K562 (cell line): ENCODE data around the gene ALDH9A1. TPM values are rescaled to one million over a fixed set of nuclear protein-coding genes. Genes with fewer than 3 reads are reported as not detected.
A peak's percentile ranks its signal among the peaks of the same experiment; 100 is the strongest.

Experiments
- ARID1B ChIP-seq: fragments of 450-650 bp; IDR thresholded peaks from 2 replicates; pipeline ENCODE4 v1.6.1; 2016; ENCODE audit warnings: antibody characterized with exemption, mild to moderate bottlenecking, inconsistent platforms
- ARNT ChIP-seq, 2 experiments: fragments of 450-650 bp; IDR thresholded peaks; 2 replicates each; pipeline ENCODE4 v1.6.1; 2016; ENCODE audit warnings: mild to moderate bottlenecking in 1 of 2
- CBFA2T2 ChIP-seq: fragments of 450-650 bp; conservative IDR thresholded peaks from 2 replicates; pipeline ENCODE4 v1.6.1; 2017; ENCODE audit warnings: mild to moderate bottlenecking
- CBFA2T3 ChIP-seq: fragments of 450-650 bp; IDR thresholded peaks from 2 replicates; pipeline ENCODE4 v1.6.1; 2017
- CTBP1 ChIP-seq: fragments of 450-650 bp; IDR thresholded peaks from 2 replicates; pipeline ENCODE4 v1.6.1; 2016; ENCODE audit warnings: borderline replicate concordance
- DPF2 ChIP-seq: fragments of 450-650 bp; IDR thresholded peaks from 2 replicates; pipeline ENCODE4 v1.6.1; 2016
- ESRRA ChIP-seq: fragments of 450-650 bp; IDR thresholded peaks from 2 replicates; pipeline ENCODE4 v1.6.1; 2014; ENCODE audit warnings: low read depth, mild to moderate bottlenecking, moderate library complexity, borderline replicate concordance
- GATA2 ChIP-seq: sonication (generic); formaldehyde crosslinking; IDR thresholded peaks from 2 replicates; pipeline ENCODE4 v1.4.0; 2020; ENCODE audit warnings: mild to moderate bottlenecking, missing genetic modification reagents
- KAT8 ChIP-seq: fragments of 450-650 bp; IDR thresholded peaks from 2 replicates; pipeline ENCODE4 v1.6.1; 2016; ENCODE audit warnings: low read depth, mild to moderate bottlenecking
- KDM1A ChIP-seq, 2 experiments: fragments of 450-650 bp; IDR thresholded peaks; 2 replicates each; pipeline ENCODE4 v1.6.1; 2016; ENCODE audit warnings: mild to moderate bottlenecking in 2 of 2
- MYNN ChIP-seq, 2 experiments: sonication (generic); formaldehyde crosslinking in 1 of 2; IDR thresholded peaks; 2 replicates each; pipeline versions ENCODE4 v1.5.0 to v1.6.1; 2016 to 2020; ENCODE audit warnings: antibody characterized with exemption in 1 of 2, missing genetic modification reagents in 1 of 2
- NFIC ChIP-seq: fragments of 450-650 bp; IDR thresholded peaks from 2 replicates; pipeline ENCODE4 v1.6.1; 2017; ENCODE audit warnings: mild to moderate bottlenecking, inconsistent platforms
- NFYB ChIP-seq: IDR thresholded peaks from 2 replicates; pipeline ENCODE4 v1.6.1; 2011; ENCODE audit warnings: mild to moderate bottlenecking, moderate library complexity; ENCODE audit not compliant: insufficient read length; ENCODE audit errors: extremely low read depth
- PHTF2 ChIP-seq: fragments of 250-450 bp; sonication (Bioruptor Pico); IDR thresholded peaks from 2 replicates; pipeline ENCODE4 v1.5.0; 2021; ENCODE audit warnings: mild to moderate bottlenecking
- SMARCE1 ChIP-seq: fragments of 450-650 bp; IDR thresholded peaks from 2 replicates; pipeline ENCODE4 v1.7.1; 2016; ENCODE audit warnings: mild to moderate bottlenecking
- TCF3 ChIP-seq: sonication (generic); formaldehyde crosslinking; IDR thresholded peaks from 2 replicates; pipeline ENCODE4 v1.4.0; 2020; ENCODE audit warnings: mild to moderate bottlenecking, missing genetic modification reagents
- TEAD4 ChIP-seq, 2 experiments: sonication (generic) in 1 of 2; formaldehyde crosslinking in 1 of 2; IDR thresholded peaks; 2 replicates each; pipeline versions ENCODE4 v1.6.1 to v1.8.0; 2012 to 2022; ENCODE audit warnings: borderline replicate concordance in 1 of 2, inconsistent platforms in 1 of 2, low read length in 1 of 2, mild to moderate bottlenecking in 1 of 2, missing genetic modification reagents in 1 of 2
- TSC22D4 ChIP-seq: fragments of 450-650 bp; IDR thresholded peaks from 2 replicates; pipeline ENCODE4 v1.6.1; 2016; ENCODE audit warnings: missing genetic modification characterization, missing biosample characterization, control low read depth
- XRCC4 ChIP-seq: IDR thresholded peaks from one replicate; pipeline ENCODE4 v1.6.1; 2011; ENCODE audit not compliant: insufficient read depth, insufficient read length; ENCODE audit errors: extremely low read depth
- ZNF324 ChIP-seq: fragments of 250-450 bp; sonication (Bioruptor Pico); IDR thresholded peaks from 2 replicates; pipeline ENCODE4 v1.4.0; 2020; ENCODE audit warnings: mild to moderate bottlenecking
- ZNF699 ChIP-seq: fragments of 250-450 bp; sonication (Bioruptor Pico); IDR thresholded peaks from 2 replicates; pipeline ENCODE4 v1.8.0; 2021; ENCODE audit warnings: mild to moderate bottlenecking, moderate library complexity; ENCODE audit not compliant: insufficient replicate concordance
- polyA plus RNA-seq, 8 experiments: library from polyadenylated mRNA; depleted of rRNA in 4 of 8; stranded (reverse) in 5 of 8; unstranded in 3 of 8; fragments of >200 nt; fragmentation: Nextera tagmentation in 2 of 8; fragmentation: Illumina TruSeq in 1 of 8; extraction: Ambion mirVana in 2 of 8; extraction: Trizol in 1 of 8; gene quantifications; 2 replicates each; pipeline versions ENCODE4 v1.2.1 to v1.2.3, GENCODE V29; 2011 to 2014; ENCODE audit warnings: inconsistent platforms in 1 of 8, missing spikeins in 1 of 8
- total RNA-seq, 7 experiments: library from RNA; depleted of rRNA in 6 of 7; stranded (reverse); fragments of >200 nt in 6 of 7; fragmentation: Illumina TruSeq in 2 of 7; extraction: Trizol in 2 of 7; gene quantifications; 2 replicates each; pipeline versions ENCODE4 v1.2.1 to v1.2.3, GENCODE V29; 2011 to 2021; ENCODE audit warnings: low replicate concordance in 1 of 7
- TF ChIP-seq, protein P1 (sequence below), 2 experiments: fragments of 450-650 bp; IDR thresholded peaks; 2 replicates each; pipeline ENCODE4 v1.6.1; 2016
- TF ChIP-seq, protein P2 (sequence below): fragments of 250-450 bp; sonication (Bioruptor Pico); IDR thresholded peaks from 2 replicates; pipeline ENCODE4 v1.5.0; 2021
- TF ChIP-seq, protein P3 (sequence below): sonication (generic); formaldehyde crosslinking; IDR thresholded peaks from 2 replicates; pipeline ENCODE4 v1.4.0; 2020; ENCODE audit warnings: mild to moderate bottlenecking, missing genetic modification reagents

The ALDH9A1 gene
- total and polyA plus RNA-seq, 9 of the 15 experiments (the other 6 are each of a cell fraction or from before 2014, with no cell fraction given), result 26.5 to 54.3 (median 39.2) TPM

DNA sequence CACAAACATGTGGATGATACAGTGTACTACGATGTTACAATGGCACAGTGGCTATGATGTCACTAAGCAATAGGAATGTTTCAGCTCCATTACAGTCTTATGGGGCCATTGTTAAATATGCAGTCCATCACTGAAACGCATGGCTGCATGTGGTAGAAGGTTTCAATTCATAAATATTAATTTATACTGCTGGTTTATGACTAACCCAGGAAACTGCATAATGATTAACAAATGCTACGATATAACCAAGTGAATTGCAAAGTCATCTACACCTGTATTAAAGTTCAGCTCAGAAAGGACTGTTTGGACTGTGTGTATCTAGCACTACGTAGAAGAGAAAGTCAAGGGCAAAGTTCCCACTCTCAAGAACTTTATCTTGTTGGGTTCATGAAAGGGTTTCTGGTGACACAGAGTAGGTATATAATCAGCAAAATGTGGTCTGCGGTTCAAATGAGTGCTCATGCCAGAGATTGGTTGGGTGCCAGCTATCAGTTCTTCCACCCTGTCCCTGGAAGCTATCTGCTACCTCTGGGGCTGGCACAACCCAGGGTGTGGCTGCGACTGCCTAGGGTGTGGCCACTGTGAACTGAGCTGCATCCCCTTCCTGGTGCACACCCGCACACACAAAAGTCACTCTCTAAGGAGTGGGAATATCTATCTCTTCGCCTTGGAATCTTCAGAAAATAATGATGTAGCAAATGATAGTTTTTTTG, 52.6 kb downstream of the ALDH9A1 start (continued):
- TF ChIP-seq, protein P1, sequence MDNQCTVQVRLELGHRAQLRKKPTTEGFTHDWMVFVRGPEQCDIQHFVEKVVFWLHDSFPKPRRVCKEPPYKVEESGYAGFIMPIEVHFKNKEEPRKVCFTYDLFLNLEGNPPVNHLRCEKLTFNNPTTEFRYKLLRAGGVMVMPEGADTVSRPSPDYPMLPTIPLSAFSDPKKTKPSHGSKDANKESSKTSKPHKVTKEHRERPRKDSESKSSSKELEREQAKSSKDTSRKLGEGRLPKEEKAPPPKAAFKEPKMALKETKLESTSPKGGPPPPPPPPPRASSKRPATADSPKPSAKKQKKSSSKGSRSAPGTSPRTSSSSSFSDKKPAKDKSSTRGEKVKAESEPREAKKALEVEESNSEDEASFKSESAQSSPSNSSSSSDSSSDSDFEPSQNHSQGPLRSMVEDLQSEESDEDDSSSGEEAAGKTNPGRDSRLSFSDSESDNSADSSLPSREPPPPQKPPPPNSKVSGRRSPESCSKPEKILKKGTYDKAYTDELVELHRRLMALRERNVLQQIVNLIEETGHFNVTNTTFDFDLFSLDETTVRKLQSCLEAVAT (IDR thresholded peaks at IDR 0.05), result 0 out of 4 replicates have a peak, but pooled peaks of 1 of the 2 experiments have one; percentile 14
- TF ChIP-seq ZNF324 (CRISPR knock-in tag) (no peak), KDM1A (IDR thresholded peaks at IDR 0.05) (peak in 1 of 2 experiments; percentile 24; a peak in 1 of 4 replicates), CBFA2T2 (peak; percentile 43), ESRRA (peak; percentile 38; the same call in 1 of the 2 replicates), PHTF2 (CRISPR knock-in tag) (no peak), XRCC4 (no peak), GATA2 (CRISPR knock-in tag) (peak; percentile 23; the same call in 1 of the 2 replicates), ZNF699 (CRISPR knock-in tag) (no peak), SMARCE1 (0 out of 2 replicates have a peak, but pooled peaks have one; percentile 27), NFIC (peak; percentile 62), ARNT (IDR thresholded peaks at IDR 0.05) (no peak), CBFA2T3 (peak; percentile 74), ARID1B (peak; percentile 36; the same call in 1 of the 2 replicates), TSC22D4 (tag) (no peak), CTBP1 (peak; percentile 60; the same call in 1 of the 2 replicates), TEAD4 (IDR thresholded peaks at IDR 0.05; ENCODE audit: low read length) (peak; percentile 39), TEAD4 (CRISPR knock-in tag; IDR thresholded peaks at IDR 0.05; ENCODE audit: borderline replicate concordance) (no peak), DPF2 (0 out of 2 replicates have a peak, but pooled peaks have one; percentile 41), TCF3 (peak; percentile 49; the same call in 1 of the 2 replicates), KAT8 (no peak), MYNN (IDR thresholded peaks at IDR 0.05) (0 out of 2 replicates have a peak, but pooled peaks have one; percentile 61), MYNN (CRISPR knock-in tag; IDR thresholded peaks at IDR 0.05) (no peak), NFYB (peak; percentile 6)
- TF ChIP-seq, protein P2, sequence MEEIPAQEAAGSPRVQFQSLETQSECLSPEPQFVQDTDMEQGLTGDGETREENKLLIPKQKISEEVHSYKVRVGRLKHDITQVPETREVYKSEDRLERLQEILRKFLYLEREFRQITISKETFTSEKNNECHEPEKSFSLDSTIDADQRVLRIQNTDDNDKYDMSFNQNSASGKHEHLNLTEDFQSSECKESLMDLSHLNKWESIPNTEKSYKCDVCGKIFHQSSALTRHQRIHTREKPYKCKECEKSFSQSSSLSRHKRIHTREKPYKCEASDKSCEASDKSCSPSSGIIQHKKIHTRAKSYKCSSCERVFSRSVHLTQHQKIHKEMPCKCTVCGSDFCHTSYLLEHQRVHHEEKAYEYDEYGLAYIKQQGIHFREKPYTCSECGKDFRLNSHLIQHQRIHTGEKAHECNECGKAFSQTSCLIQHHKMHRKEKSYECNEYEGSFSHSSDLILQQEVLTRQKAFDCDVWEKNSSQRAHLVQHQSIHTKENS (CRISPR knock-in tag), result no peak
- TF ChIP-seq, protein P3, sequence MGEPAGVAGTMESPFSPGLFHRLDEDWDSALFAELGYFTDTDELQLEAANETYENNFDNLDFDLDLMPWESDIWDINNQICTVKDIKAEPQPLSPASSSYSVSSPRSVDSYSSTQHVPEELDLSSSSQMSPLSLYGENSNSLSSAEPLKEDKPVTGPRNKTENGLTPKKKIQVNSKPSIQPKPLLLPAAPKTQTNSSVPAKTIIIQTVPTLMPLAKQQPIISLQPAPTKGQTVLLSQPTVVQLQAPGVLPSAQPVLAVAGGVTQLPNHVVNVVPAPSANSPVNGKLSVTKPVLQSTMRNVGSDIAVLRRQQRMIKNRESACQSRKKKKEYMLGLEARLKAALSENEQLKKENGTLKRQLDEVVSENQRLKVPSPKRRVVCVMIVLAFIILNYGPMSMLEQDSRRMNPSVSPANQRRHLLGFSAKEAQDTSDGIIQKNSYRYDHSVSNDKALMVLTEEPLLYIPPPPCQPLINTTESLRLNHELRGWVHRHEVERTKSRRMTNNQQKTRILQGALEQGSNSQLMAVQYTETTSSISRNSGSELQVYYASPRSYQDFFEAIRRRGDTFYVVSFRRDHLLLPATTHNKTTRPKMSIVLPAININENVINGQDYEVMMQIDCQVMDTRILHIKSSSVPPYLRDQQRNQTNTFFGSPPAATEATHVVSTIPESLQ, result no peak
- TF ChIP-seq, all 486 proteins: peak for 26
